HTR-8/SVneo (cell line): ENCODE data around the gene RALGPS1.

ENCODE experiments used
- DNase-seq: peaks from one replicate; pipeline ENCODE4 v3.0.0; 2011; ENCODE audit warnings: low spot score, mixed read lengths; ENCODE audit not compliant: insufficient read length
- FAIRE-seq: peaks from 2 replicates; lab custom pipeline; 2011; peaks lifted over from hg19 to GRCh38; lab: Jason Lieb, UNC

RALGPS1 gene

GRCh38 chr9:126914458-126915280 lies at the start of gene RALGPS1:
RALGPS1 (plus strand) TSS chr9:126914782; CDS start chr9:126962290, 47,508 bp downstream.
- FAIRE-seq, result no peak
- peak; percentile 95 for DNase-seq

- no peak for DNase-seq
- FAIRE-seq, result no peak
Measured at GRCh38 chr9:126869368-126869767, 45.2 kb upstream of the RALGPS1 start.

- FAIRE-seq, result no peak
- DNase-seq, result no peak
Measured at GRCh38 chr9:126872516-126872915, 42.1 kb upstream of the RALGPS1 start.

GRCh38 chr9:126874546-126875314 lies 39.9 kb upstream of the RALGPS1 start:
- no peak for FAIRE-seq
- no peak for DNase-seq

GRCh38 chr9:126875756-126876510 lies 38.6 kb upstream of the RALGPS1 start:
- FAIRE-seq, result no peak
- no peak for DNase-seq

- FAIRE-seq (no peak), DNase-seq (no peak)
Measured at GRCh38 chr9:126876531-126876930, 38.1 kb upstream of the RALGPS1 start.

- DNase-seq (no peak), FAIRE-seq (no peak)
Measured at GRCh38 chr9:126877418-126877817, 37.2 kb upstream of the RALGPS1 start.

- DNase-seq (no peak), FAIRE-seq (no peak)
Measured at GRCh38 chr9:126879288-126879687, 35.3 kb upstream of the RALGPS1 start.

GRCh38 chr9:126880226-126880946 lies 34.2 kb upstream of the RALGPS1 start:
- FAIRE-seq, result no peak

GRCh38 chr9:126880947-126881332 lies 33.6 kb upstream of the RALGPS1 start:
- FAIRE-seq (no peak), DNase-seq (no peak)

More at GRCh38 chr9:126880226-126880946, 34.2 kb upstream of the RALGPS1 start:
- no peak for DNase-seq

- DNase-seq (no peak), FAIRE-seq (no peak)
Measured at GRCh38 chr9:126882746-126883145, 31.8 kb upstream of the RALGPS1 start.

GRCh38 chr9:126883636-126884035 lies 30.9 kb upstream of the RALGPS1 start:
- no peak for FAIRE-seq
- no peak for DNase-seq

GRCh38 chr9:126885131-126885641 lies 29.4 kb upstream of the RALGPS1 start:
- FAIRE-seq (no peak), DNase-seq (no peak)

- no peak for DNase-seq
- FAIRE-seq, result no peak
Measured at GRCh38 chr9:126886034-126886822, 28.4 kb upstream of the RALGPS1 start.

GRCh38 chr9:126886897-126887296 lies 27.7 kb upstream of the RALGPS1 start:
- DNase-seq (no peak), FAIRE-seq (no peak)

GRCh38 chr9:126891676-126892075 lies 22.9 kb upstream of the RALGPS1 start:
- FAIRE-seq (no peak), DNase-seq (no peak)

GRCh38 chr9:126893079-126893478 lies 21.5 kb upstream of the RALGPS1 start:
- no peak for FAIRE-seq
- DNase-seq, result no peak

GRCh38 chr9:126894052-126894603 lies 20.5 kb upstream of the RALGPS1 start:
- no peak for DNase-seq
- FAIRE-seq, result no peak

- FAIRE-seq (no peak), DNase-seq (no peak)
Measured at GRCh38 chr9:126902210-126902609, 12.4 kb upstream of the RALGPS1 start.
